A549 (cell line): ENCODE measurements around the gene KRTAP3-3. TPM values are rescaled to one million over a fixed set of nuclear protein-coding genes. Genes with fewer than 3 reads are reported as not detected.
A peak's percentile ranks its signal among the peaks of the same experiment; 100 is the strongest.
"Not testable (repeated sequence)": the region's sequence is repeated elsewhere in the genome, so short reads cannot be mapped to it uniquely, and the experiment has no call there.

Experiments used
- ATAC-seq, 2 experiments: fragments of 200-7000 bp in 1 of 2; fragments of >200 bp in 1 of 2; cut with Nextera tagmentation in 1 of 2; cut with Tn5 transposase in 1 of 2; 3 replicates each; pipeline versions ENCODE4 v1.8.0 to v1.9.1; 2018 to 2020; ENCODE audit warnings: mild to moderate bottlenecking in 1 of 2, moderate library complexity in 1 of 2
- CTCF ChIA-PET: fragments of 300-600 bp; sonication (Branson Sonifier 250); formaldehyde crosslinking; extraction: SDS; loops from one replicate; lab custom pipeline; 2021; ENCODE audit warnings: antibody characterized with exemption, inconsistent platforms; lab: Yijun Ruan, JAX
- POLR2A ChIA-PET: fragments of 350-600 bp; formaldehyde crosslinking; extraction: SDS; loops from one replicate; lab custom pipeline; 2021; ENCODE audit warnings: antibody characterized with exemption, inconsistent platforms; lab: Yijun Ruan, JAX
- DNase-seq, 2 experiments: peaks; one replicate each; pipeline versions ENCODE4 v3.0.0 to v3.0.0-alpha.2; 2011 to 2016; ENCODE audit warnings: low read depth in 1 of 2, low spot score in 1 of 2
- FAIRE-seq: peaks from 2 replicates; lab custom pipeline; 2011; peaks lifted over from hg19 to GRCh38; lab: Jason Lieb, UNC
- H3K27ac ChIP-seq, 2 experiments: fragments of >200 bp; sonication (Bioruptor Twin); formaldehyde crosslinking; 3 replicates each; pipeline ENCODE4 v1.5.1; 2016 to 2017
- H3K4me1 ChIP-seq: fragments of >200 bp; sonication (Bioruptor Twin); formaldehyde crosslinking; 3 replicates; pipeline ENCODE4 v1.6.1; 2016
- H3K4me2 ChIP-seq: fragments of >200 bp; sonication (Bioruptor Twin); formaldehyde crosslinking; 3 replicates; pipeline ENCODE4 v1.6.1; 2016
- H3K4me3 ChIP-seq: fragments of >200 bp; sonication (Bioruptor Twin); formaldehyde crosslinking; 3 replicates; pipeline ENCODE4 v1.5.1; 2016
- H3K9me3 ChIP-seq: fragments of >200 bp; sonication (Bioruptor Twin); formaldehyde crosslinking; 3 replicates; pipeline ENCODE4 v1.6.1; 2016
- ATOH8 ChIP-seq: fragments of 250-450 bp; sonication (Bioruptor Pico); IDR thresholded peaks from 2 replicates; pipeline ENCODE4 v1.5.0; 2020; ENCODE audit warnings: low read depth, mild to moderate bottlenecking, moderate library complexity
- E2F6 ChIP-seq: IDR thresholded peaks from 2 replicates; pipeline ENCODE4 v1.6.1; 2012; ENCODE audit warnings: low read depth, borderline replicate concordance
- EHF ChIP-seq: fragments of 250-450 bp; sonication (Bioruptor Pico); IDR thresholded peaks from 2 replicates; pipeline ENCODE4 v1.5.0; 2020; ENCODE audit warnings: mild to moderate bottlenecking
- GATA3 ChIP-seq: IDR thresholded peaks from 2 replicates; pipeline ENCODE4 v1.6.1; 2012; ENCODE audit warnings: borderline replicate concordance
- HMGXB4 ChIP-seq: fragments of 250-450 bp; sonication (Bioruptor Pico); IDR thresholded peaks from 2 replicates; pipeline ENCODE4 v1.5.0; 2021; ENCODE audit warnings: mild to moderate bottlenecking, moderate library complexity, borderline replicate concordance
- HOXB13 ChIP-seq: fragments of 250-450 bp; sonication (Bioruptor Pico); IDR thresholded peaks from 2 replicates; pipeline ENCODE4 v1.5.0; 2020; ENCODE audit warnings: low read depth, mild to moderate bottlenecking, moderate library complexity
- JUNB ChIP-seq: fragments of >200 bp; sonication (Bioruptor Twin); formaldehyde crosslinking; IDR thresholded peaks from 2 replicates; pipeline ENCODE4 v1.6.1; 2016
- KDM1A ChIP-seq: fragments of 200-600 bp; sonication (generic); IDR thresholded peaks from 2 replicates; pipeline ENCODE4 v1.6.1; 2016; ENCODE audit warnings: low read depth, mild to moderate bottlenecking
- NFE2L2 ChIP-seq: fragments of 150-350 bp; conservative IDR thresholded peaks from 2 replicates; pipeline ENCODE4 v1.6.1; 2014; ENCODE audit warnings: low read length
- NR3C1 ChIP-seq: fragments of >200 bp; sonication (Bioruptor Twin); formaldehyde crosslinking; IDR thresholded peaks from 3 replicates; pipeline ENCODE4 v1.6.1; 2017
- PHF8 ChIP-seq: fragments of 200-600 bp; sonication (generic); IDR thresholded peaks from 2 replicates; pipeline ENCODE4 v1.6.1; 2016; ENCODE audit warnings: low read depth, mild to moderate bottlenecking, antibody characterized with exemption, moderate library complexity, borderline replicate concordance
- POLR2A ChIP-seq: IDR thresholded peaks from 2 replicates; pipeline ENCODE4 v1.6.1; 2012; ENCODE audit warnings: mild to moderate bottlenecking, low read length
- POLR2AphosphoS2 ChIP-seq: conservative IDR thresholded peaks from 2 replicates; pipeline ENCODE4 v1.6.1; 2012; ENCODE audit warnings: low read length, improper control_type of control experiment, inconsistent platforms
- RFX5 ChIP-seq: fragments of 450-650 bp; IDR thresholded peaks from 2 replicates; pipeline ENCODE4 v1.7.1; 2014; ENCODE audit warnings: antibody characterized with exemption, mild to moderate bottlenecking, moderate library complexity
- RNF2 ChIP-seq: fragments of 200-600 bp; sonication (generic); IDR thresholded peaks from 2 replicates; pipeline ENCODE4 v1.6.1; 2016; ENCODE audit warnings: low read depth, mild to moderate bottlenecking, antibody characterized with exemption, moderate library complexity, borderline replicate concordance
- SMC3 ChIP-seq: fragments of >200 bp; sonication (Bioruptor Twin); formaldehyde crosslinking; IDR thresholded peaks from 3 replicates; pipeline ENCODE4 v1.6.1; 2018; ENCODE audit warnings: inconsistent platforms
- WGBS: methylation state at CpG from one replicate; pipeline ENCODE4 v1.1.6; 2017; ENCODE audit errors: missing lambda C conversion rate; 5-methylcytosine and 5-hydroxymethylcytosine counted together
- polyA minus RNA-seq: library from RNA; depleted of rRNA, polyadenylated mRNA; stranded (reverse); fragments of >200 nt; gene quantifications from 2 replicates; pipeline ENCODE4 v1.2.3, GENCODE V29; 2011; rRNA and poly(A)+ RNA removed
- polyA plus RNA-seq, 4 experiments: library from polyadenylated mRNA; depleted of rRNA in 3 of 4; stranded (reverse); fragments of >200 nt; fragmentation: RNase III in 1 of 4; extraction: RNeasy Plus Mini Kit Qiagen cat#74134 plus additional on column Dnase treatment in 1 of 4; gene quantifications; 2 replicates in 3 of 4; 3 replicates in 1 of 4; pipeline ENCODE4 v1.2.3, GENCODE V29; 2011 to 2017

Gene KRTAP3-3
- polyA plus RNA-seq (2011; rRNA removed) (not detected in 2 replicates), polyA plus RNA-seq (2017; fragmentation: RNase III; extraction: RNeasy Plus Mini Kit Qiagen cat#74134 plus additional on column Dnase treatment) (not detected in 3 replicates), polyA minus RNA-seq (not detected in 2 replicates)
- not detected in 2 replicates for polyA plus RNA-seq (2012; cell fraction: cytosol; rRNA removed)
- polyA plus RNA-seq (2012; cell fraction: nucleus; rRNA removed), result not detected in 2 replicates

- DNase-seq (no peak), ATAC-seq (no peak), FAIRE-seq (no peak)
- ChIA-PET POLR2A (no interaction called here), CTCF (interaction anchor here (1.0 kb wide), 1 partner anchor 24 kb away, joined by 3 read pairs; no protein-coding TSS in a partner anchor)
- 0 out of 3 replicates have a peak, but pooled peaks cover 5% of the 10 kb centered on the region for H3K9me3 ChIP-seq
- H3K4me1 ChIP-seq, result no peaks in the 10 kb centered on the region
- WGBS, result 48% methylated on average over 4 of the region's 4 CpGs
- H3K27ac ChIP-seq, result no peak within 1 kb of the TSS
- H3K4me2 ChIP-seq, result no peak within 1 kb of the TSS
- no peak for TF ChIP-seq NFE2L2
- no peak for TF ChIP-seq JUNB
- TF ChIP-seq SMC3, result no peak
- TF ChIP-seq HMGXB4 (CRISPR knock-in tag), result no peak
- no peak for TF ChIP-seq EHF (CRISPR knock-in tag)
- TF ChIP-seq RNF2, result no peak
- no peak for TF ChIP-seq PHF8
- H3K4me3 ChIP-seq, result no peak within 1 kb of the TSS
Observed at GRCh38 chr17:40993839-40994238, at the start of gene KRTAP3-3. TSS of gene KRTAP3-3 (minus strand) at chr17:40994164. CDS start at chr17:40994097, 67 bp downstream.

- ChIA-PET CTCF (no interaction called here), POLR2A (no interaction called here)
- Histone ChIP-seq H3K4me1 (no peaks in the 10 kb centered on the region), H3K27ac (no peak overlapping the region), H3K4me2 (no peak overlapping the region), H3K9me3 (peaks cover 11% of the 10 kb centered on the region; the same call in 2 of the 3 replicates), H3K4me3 (no peak overlapping the region)
- FAIRE-seq (peak; percentile 81), DNase-seq (no peak), ATAC-seq (no peak)
- no peak for TF ChIP-seq EHF (CRISPR knock-in tag)
- TF ChIP-seq E2F6, result no peak
- TF ChIP-seq ATOH8 (CRISPR knock-in tag), result no peak
- TF ChIP-seq HOXB13 (CRISPR knock-in tag), result no peak
- 85% methylated on average over 1 of the region's 1 CpG for WGBS
Observed at GRCh38 chr17:41042953-41043352, 49.0 kb upstream of the KRTAP3-3 start.

GRCh38 chr17:41040783-41041571, 47.0 kb upstream of the KRTAP3-3 start, which contains the start of gene KRTAP1-1:
TSS of gene KRTAP1-1 (minus strand) at chr17:41041450. CDS start at chr17:41041397, 53 bp downstream.
- CTCF ChIA-PET, result interaction anchor here (2.0 kb wide), 1 partner anchor 16 kb away, joined by 6 read pairs; no protein-coding TSS in a partner anchor
- DNase-seq, FAIRE-seq, H3K4me2 ChIP-seq, POLR2A ChIA-PET, H3K27ac ChIP-seq, H3K4me1 ChIP-seq, H3K4me3 ChIP-seq: not testable (repeated sequence)
- ATAC-seq, result peak in 1 of 2 experiments; percentile 39; a peak in 1 of 6 replicates
- H3K9me3 ChIP-seq, result peaks cover 11% of the 10 kb centered on the region; the same call in 2 of the 3 replicates
- WGBS, result 86% methylated on average over 13 of the region's 14 CpGs

GRCh38 chr17:41037853-41038350, 43.9 kb upstream of the KRTAP3-3 start:
- FAIRE-seq (no peak), ATAC-seq (no peak), DNase-seq (no peak)
- no peak overlapping the region for H3K4me2 ChIP-seq
- H3K9me3 ChIP-seq, result peaks cover 6% of the 10 kb centered on the region; the same call in 1 of the 3 replicates
- TF ChIP-seq POLR2A (no peak), POLR2AphosphoS2 (no peak), RFX5 (no peak), GATA3 (no peak), NR3C1 (no peak), KDM1A (no peak)
- 69% methylated on average over 2 of the region's 2 CpGs for WGBS
- ChIA-PET POLR2A (no interaction called here), CTCF (interaction anchor here (0.7 to 2.1 kb wide), 2 partner anchors 129 to 291 kb away, joined by 3 to 6 read pairs; no protein-coding TSS in a partner anchor)
- no peak overlapping the region for H3K27ac ChIP-seq
- H3K4me3 ChIP-seq, result no peak overlapping the region
- H3K4me1 ChIP-seq, result no peaks in the 10 kb centered on the region

- H3K4me2 ChIP-seq, DNase-seq, CTCF ChIA-PET, H3K4me3 ChIP-seq, FAIRE-seq, H3K4me1 ChIP-seq, H3K27ac ChIP-seq, ATAC-seq, H3K9me3 ChIP-seq, POLR2A ChIA-PET: not testable (repeated sequence)
- 82% methylated on average over 8 of the region's 10 CpGs for WGBS
Observed at GRCh38 chr17:41034346-41034935, 40.5 kb upstream of the KRTAP3-3 start, which contains the start of gene KRTAP1-3. TSS of gene KRTAP1-3 (minus strand) at chr17:41034874. CDS start at chr17:41034821, 53 bp downstream.
